ENCODE results near the gene GLIS1. TPM values are rescaled to one million over a fixed set of nuclear protein-coding genes. Genes with fewer than 3 reads are reported as not detected.

Gene GLIS1
- total and polyA plus RNA-seq, 2 of the 8 experiments (the other 6 are each of a cell fraction or from before 2014, with no cell fraction given), result 0.15 to 0.22 TPM

DNA sequence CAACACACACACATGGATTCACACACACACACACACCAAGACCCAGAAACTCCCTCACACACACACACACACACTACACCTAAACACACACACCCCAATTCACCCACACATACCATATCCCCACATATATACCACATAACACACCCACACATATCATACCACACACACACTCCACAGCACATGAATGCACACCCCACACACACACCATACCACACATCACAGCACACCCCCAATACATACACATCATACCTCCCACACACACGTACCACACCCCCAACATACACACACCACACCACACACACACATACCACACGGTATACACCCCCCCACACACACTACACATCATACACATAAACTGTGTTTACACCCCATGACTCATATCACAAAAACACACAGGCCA lies 199.7 kb downstream of the GLIS1 start (continued):
- TF ChIP-seq SP4 (IDR thresholded peaks at IDR 0.05; ENCODE audit: low read length), result no peak

Data from H1 (cell line).